C4-2B (cell line): ENCODE data around the gene SERPIND1.

Experiments used
- CTCF ChIP-seq: fragments of 450-650 bp; conservative IDR thresholded peaks from 2 replicates; pipeline ENCODE4 v1.5.1; 2017; ENCODE audit warnings: mild to moderate bottlenecking
- ZFX ChIP-seq: fragments of 450-650 bp; IDR thresholded peaks from 2 replicates; pipeline ENCODE4 v1.6.1; 2017

- TF ChIP-seq CTCF (no peak), ZFX (no peak)
Measured at GRCh38 chr22:20781272-20781990, 7.5 kb downstream of the SERPIND1 start.
